ENCODE results near the gene ATP2A3.

Gene ATP2A3

DNA sequence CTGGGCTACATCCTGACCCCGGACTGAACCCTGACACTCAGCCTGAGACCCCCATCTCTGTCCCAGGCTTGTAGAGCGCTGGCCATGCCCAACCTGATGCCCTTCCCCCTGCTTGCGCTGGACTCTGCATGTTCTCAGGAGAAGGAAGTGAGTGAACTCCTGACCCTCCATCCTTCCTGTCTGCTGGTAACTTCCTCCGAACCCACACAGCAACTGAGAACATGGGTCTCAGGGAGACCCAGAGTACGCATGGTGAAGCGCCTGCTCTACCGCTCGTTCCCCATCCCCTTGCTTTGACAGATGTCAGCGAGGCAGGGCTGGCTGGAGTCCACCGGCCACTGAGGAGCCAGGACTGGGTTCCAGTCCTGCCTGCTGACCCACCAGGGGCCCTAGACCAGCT lies 77.5 kb downstream of the ATP2A3 start:
- DNase-seq (ENCODE audit: low spot score), result no peak

DNA sequence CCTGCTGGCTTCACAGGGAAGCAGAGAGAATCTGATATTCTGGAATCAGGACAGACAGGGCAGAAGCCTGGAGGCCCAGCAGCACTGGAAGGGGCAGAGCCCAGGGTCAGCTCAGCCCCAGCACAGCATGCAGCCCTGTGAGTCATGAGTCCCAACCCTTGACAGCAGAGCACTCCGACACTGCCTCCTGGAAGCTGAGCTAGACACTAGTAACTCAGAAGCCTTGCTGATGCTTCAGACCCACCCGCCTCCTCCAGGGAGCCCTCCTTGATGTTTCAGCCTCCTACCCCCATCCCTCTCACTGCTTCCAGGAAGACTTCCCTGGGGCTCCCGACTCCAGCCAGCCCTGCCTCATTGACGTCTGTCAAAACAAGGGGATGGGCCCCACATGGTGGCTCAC lies 78.3 kb downstream of the ATP2A3 start:
- no peak for DNase-seq (ENCODE audit: low spot score)
- in situ Hi-C loops (cut with MboI; ENCODE audit: low sequenced_read_pairs, unreplicated experiment), result no loop called here
- TF ChIP-seq CTCF (IDR thresholded peaks at IDR 0.05; ENCODE audit: borderline replicate concordance, control extremely low read depth, extremely low read depth, insufficient read depth, missing control alignments), result no peak

More for the DNA sequence above, 77.5 kb downstream of the ATP2A3 start:
- no peak for TF ChIP-seq CTCF (IDR thresholded peaks at IDR 0.05; ENCODE audit: borderline replicate concordance, control extremely low read depth, extremely low read depth, insufficient read depth, missing control alignments)
- in situ Hi-C loops (cut with MboI; ENCODE audit: low sequenced_read_pairs, unreplicated experiment), result no loop called here

GRCh38 chr17:3885271-3885670 lies 79.0 kb downstream of the ATP2A3 start:
- in situ Hi-C loops (cut with MboI; ENCODE audit: low sequenced_read_pairs, unreplicated experiment), result no loop called here
- no peak for TF ChIP-seq CTCF (IDR thresholded peaks at IDR 0.05; ENCODE audit: borderline replicate concordance, control extremely low read depth, extremely low read depth, insufficient read depth, missing control alignments)
- DNase-seq (ENCODE audit: low spot score), result no peak

DNA sequence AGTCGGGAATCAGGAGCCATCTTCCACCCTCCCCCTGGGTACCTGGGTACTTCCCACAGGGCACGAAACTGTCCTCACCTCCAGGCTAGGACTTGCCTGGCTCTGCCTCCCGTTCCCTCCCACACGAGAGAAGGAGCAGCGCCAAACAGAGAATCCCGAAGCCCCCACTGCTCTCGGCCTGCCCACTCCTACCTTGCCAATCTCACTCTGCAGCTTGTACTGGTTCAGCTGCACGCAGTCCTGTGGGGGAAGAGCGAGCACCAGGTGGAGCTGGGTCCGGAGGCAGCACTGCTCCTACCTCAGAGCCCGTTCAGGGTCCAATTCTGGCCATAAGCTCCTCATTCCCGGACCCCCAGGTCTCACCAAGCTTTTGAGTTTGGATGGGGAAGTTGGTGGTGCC lies 80.0 kb downstream of the ATP2A3 start:
- TF ChIP-seq CTCF (IDR thresholded peaks at IDR 0.05; ENCODE audit: borderline replicate concordance, control extremely low read depth, extremely low read depth, insufficient read depth, missing control alignments), result no peak
- no peak for DNase-seq (ENCODE audit: low spot score)

GRCh38 chr17:3882276-3882675 lies 82.0 kb downstream of the ATP2A3 start:
- TF ChIP-seq CTCF (IDR thresholded peaks at IDR 0.05; ENCODE audit: borderline replicate concordance, control extremely low read depth, extremely low read depth, insufficient read depth, missing control alignments), result no peak
- DNase-seq (ENCODE audit: low spot score), result no peak

More for the DNA sequence above, 80.0 kb downstream of the ATP2A3 start:
- in situ Hi-C loops (cut with MboI; ENCODE audit: low sequenced_read_pairs, unreplicated experiment), result no loop called here

DNA sequence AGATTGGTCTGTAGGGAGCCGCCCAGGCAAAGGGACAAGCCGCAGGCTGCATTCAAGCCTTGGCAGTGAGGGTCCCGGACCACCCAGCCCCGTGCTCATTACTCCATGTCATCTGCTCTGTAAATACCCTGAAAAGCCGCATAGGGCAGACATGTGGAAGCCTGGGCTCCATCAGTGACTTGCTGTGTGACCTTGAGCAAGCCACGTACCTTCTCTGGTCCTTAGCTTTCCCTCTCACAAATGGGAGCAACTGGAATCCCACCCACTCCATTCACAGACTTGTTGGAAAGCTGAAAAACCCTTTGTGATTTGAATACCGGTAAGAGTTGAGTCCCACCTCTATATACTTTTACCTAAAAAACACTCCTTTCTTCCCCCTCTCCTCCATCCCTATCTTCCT lies 83.3 kb downstream of the ATP2A3 start:
- no peak for TF ChIP-seq CTCF (IDR thresholded peaks at IDR 0.05; ENCODE audit: borderline replicate concordance, control extremely low read depth, extremely low read depth, insufficient read depth, missing control alignments)
- no peak for DNase-seq (ENCODE audit: low spot score)
- in situ Hi-C loops (cut with MboI; ENCODE audit: low sequenced_read_pairs, unreplicated experiment), result no loop called here

More at GRCh38 chr17:3882276-3882675, 82.0 kb downstream of the ATP2A3 start:
- in situ Hi-C loops (cut with MboI; ENCODE audit: low sequenced_read_pairs, unreplicated experiment), result no loop called here

All from GM13976 (cell line).